ENCODE results near the gene PLXNA4.
A peak's percentile ranks its signal among the peaks of the same experiment; 100 is the strongest.

DNA sequence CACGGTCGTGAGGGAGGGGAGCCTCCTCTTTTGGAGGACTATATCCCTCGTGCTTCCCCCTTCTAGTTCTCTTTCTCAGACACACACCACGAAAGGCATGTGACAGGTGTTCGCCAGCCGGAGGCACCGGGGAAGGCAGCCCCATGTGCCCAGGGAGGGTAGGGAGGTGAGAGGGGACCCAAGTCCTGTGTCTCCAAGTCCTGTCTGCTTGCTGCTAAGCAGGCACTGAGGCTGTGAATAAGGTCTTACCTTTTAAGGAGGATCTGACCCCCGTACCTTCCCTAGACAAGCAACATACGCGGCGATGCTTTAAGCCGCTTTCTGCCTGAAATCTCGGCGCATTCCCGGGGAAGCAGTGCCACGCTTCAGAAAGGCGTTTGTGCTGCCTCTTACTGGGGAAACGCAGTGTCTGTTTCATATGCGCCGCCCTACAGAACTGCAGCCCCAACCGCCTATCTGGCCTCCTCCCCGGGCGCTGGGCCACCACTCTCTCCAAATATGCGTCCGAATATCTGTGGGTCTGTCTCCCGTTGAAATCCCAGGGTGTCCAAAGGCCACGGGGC, 770 bp downstream of the PLXNA4 start:
- TF ChIP-seq, protein P1, sequence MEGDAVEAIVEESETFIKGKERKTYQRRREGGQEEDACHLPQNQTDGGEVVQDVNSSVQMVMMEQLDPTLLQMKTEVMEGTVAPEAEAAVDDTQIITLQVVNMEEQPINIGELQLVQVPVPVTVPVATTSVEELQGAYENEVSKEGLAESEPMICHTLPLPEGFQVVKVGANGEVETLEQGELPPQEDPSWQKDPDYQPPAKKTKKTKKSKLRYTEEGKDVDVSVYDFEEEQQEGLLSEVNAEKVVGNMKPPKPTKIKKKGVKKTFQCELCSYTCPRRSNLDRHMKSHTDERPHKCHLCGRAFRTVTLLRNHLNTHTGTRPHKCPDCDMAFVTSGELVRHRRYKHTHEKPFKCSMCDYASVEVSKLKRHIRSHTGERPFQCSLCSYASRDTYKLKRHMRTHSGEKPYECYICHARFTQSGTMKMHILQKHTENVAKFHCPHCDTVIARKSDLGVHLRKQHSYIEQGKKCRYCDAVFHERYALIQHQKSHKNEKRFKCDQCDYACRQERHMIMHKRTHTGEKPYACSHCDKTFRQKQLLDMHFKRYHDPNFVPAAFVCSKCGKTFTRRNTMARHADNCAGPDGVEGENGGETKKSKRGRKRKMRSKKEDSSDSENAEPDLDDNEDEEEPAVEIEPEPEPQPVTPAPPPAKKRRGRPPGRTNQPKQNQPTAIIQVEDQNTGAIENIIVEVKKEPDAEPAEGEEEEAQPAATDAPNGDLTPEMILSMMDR (optimal IDR thresholded peaks at IDR 0.05 in 1 of 3, IDR thresholded peaks at IDR 0.05 in 1 of 3, conservative IDR thresholded peaks at IDR 0.05 in 1 of 3; ENCODE audit: extremely low read depth in 1 of 3, insufficient read depth in 2 of 3, low read length in 3 of 3): peak in 2 of 3 experiments; percentile 13 to 41
- no peak for TF ChIP-seq EZH2 (IDR thresholded peaks at IDR 0.05; ENCODE audit: low read length)

Data from keratinocyte (primary cell).